ENCODE results near the gene NDFIP1.
"Not testable (repeated sequence)": the region's sequence is repeated elsewhere in the genome, so short reads cannot be mapped to it uniquely, and the experiment has no call there.

- not testable (repeated sequence) for TF ChIP-seq EZH2 (IDR thresholded peaks at IDR 0.05); CTCF (IDR thresholded peaks at IDR 0.05 in 2 of 3, conservative IDR thresholded peaks at IDR 0.05 in 1 of 3; ENCODE audit: borderline replicate concordance in 1 of 3, insufficient read depth in 1 of 3, low read depth in 2 of 3, low read length in 2 of 3); ZFX (IDR thresholded peaks at IDR 0.05); POLR2A (IDR thresholded peaks at IDR 0.05; ENCODE audit: borderline replicate concordance, extremely low read depth, insufficient read depth, insufficient read length); POLR2AphosphoS5 (IDR thresholded peaks at IDR 0.05; ENCODE audit: low read depth, low read length); RAD21 (IDR thresholded peaks at IDR 0.05; ENCODE audit: low read depth); SIN3A (IDR thresholded peaks at IDR 0.05; ENCODE audit: low read depth); YY1 (IDR thresholded peaks at IDR 0.05; ENCODE audit: extremely low read depth, insufficient replicate concordance, low read depth, low read length); MAX (IDR thresholded peaks at IDR 0.05); ATF3 (IDR thresholded peaks at IDR 0.05)
Measured at GRCh38 chr5:142154449-142154841, 45.9 kb downstream of the NDFIP1 start.

Measured in HCT116 (cell line).